Activated CD8-positive, alpha-beta memory T cell treated with anti-CD3 and anti-CD28 coated beads, Interleukin-2, amount 50 U/mL, for 48 hours (primary cell): ENCODE measurements around the gene WNK2.
"Not testable (repeated sequence)": the region's sequence is repeated elsewhere in the genome, so short reads cannot be mapped to it uniquely, and the experiment has no call there.

Experiments
- DNase-seq: peaks from one replicate; pipeline ENCODE4 v3.0.0-alpha.2; 2020

The WNK2 gene

DNA sequence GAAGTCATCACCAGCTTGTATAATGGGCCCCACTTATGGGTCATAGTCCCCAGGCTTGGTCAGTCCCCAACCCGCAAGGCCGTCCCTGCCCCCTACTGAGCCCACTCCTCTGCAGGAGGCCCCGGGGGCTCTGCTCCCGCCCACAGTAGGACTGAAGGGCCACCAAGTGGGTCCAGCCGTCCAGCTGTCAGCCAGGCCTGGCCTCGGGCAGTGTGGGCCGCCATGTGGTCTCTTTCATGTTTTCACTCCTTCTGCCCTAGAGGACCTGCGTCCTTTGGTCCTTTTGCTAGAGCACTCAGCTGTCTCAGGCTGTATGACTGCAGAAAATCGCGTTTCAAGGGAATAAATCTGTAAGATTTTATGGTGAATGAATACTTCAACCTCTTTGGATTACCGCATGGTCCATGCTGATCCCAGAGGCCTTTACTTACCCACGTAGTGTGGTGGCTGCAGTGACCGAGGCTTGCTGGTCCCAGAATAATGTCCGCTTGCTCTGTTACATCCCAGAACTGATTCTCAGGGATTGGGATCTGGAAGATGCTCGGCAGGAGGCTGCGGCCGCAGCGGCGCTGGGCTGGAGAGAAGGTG is 161.8 kb downstream of the WNK2 start:
- DNase-seq = no peak

GRCh38 chr9:93346231-93347112 is 162.5 kb downstream of the WNK2 start:
- no peak for DNase-seq

- not testable (repeated sequence) for DNase-seq
Observed at GRCh38 chr9:93347371-93347975, 163.5 kb downstream of the WNK2 start.

DNA sequence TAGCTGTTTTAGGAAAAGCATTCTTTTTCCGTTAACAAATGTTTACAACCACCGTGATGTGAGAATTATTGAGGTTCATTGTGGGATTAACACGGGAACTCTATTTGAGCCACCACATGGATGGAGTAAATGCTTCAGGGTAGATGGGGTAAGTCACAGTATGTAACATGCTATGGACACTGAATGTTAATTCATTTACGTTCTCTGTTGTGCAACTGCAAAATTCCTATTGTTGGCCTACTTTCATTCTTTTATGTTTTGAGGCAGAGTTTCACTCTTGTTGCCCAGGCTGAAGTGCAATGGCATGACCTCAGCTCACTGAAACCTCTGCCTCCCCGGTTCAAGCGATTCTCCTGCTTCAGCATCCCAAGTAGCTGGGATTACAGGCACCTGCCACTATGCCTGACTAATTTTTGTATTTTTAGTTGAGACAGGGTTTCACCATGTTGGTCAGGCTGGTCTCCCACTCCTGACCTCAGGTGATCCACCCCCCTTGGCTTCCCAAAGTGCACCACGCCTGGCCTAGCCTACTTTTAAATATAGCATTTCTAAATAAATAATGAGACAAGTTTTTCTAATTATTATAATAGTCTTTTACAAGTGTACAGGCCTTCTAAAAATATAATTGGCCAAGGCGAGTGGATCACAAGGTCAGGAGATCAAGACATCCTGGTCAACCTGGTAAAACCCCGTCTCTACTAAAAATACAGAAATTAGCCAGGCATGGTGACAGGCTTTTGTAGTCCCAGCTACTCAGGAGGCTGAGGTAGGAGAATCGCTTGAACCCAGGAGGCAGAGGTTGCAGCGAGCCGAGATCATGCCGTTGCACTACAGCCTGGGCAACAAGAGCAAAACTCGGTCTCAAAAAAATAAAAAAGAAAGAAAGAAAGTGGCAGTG is 169.7 kb downstream of the WNK2 start:
- DNase-seq = not testable (repeated sequence)

- DNase-seq = no peak
Observed at GRCh38 chr9:93354451-93354850, 170.5 kb downstream of the WNK2 start.

DNA sequence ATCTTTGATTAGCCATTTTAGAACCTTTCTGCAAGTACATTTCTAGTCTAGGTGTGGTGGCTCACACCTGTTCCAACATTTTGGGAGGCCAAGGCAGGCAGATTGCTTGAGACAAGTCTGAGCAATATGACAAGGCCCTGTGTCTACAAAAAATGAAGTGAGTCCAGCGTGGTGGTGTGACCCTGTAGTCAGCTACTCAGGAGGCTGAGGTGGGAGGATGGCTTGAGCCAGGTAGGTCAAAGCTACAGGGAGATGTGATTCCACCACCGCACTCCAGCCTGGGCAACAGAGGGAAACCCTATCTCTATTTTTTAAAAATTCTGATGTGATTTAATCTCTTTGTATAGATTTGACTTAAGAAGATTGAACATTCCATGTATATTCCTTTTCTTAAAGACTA is 171.9 kb downstream of the WNK2 start:
- DNase-seq = no peak

DNA sequence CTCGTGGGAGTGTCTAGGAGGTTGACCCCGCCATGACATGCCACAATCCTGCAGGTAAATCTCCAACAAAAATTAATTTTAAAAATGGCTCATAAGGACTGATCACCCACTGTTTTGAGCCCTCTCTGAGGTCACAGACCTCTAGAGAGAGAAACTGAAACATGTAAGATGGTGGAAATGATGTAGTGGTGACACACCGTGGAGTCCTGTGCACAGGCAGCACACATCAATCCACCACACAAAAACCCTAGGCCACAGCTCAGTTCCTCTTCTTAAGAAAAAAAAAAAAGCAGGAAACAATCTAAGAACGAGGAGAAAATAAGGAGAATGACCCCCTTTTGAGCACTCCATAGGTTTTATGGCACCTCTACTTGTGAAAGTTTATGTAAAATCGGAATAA is 173.7 kb downstream of the WNK2 start:
- no peak for DNase-seq

DNA sequence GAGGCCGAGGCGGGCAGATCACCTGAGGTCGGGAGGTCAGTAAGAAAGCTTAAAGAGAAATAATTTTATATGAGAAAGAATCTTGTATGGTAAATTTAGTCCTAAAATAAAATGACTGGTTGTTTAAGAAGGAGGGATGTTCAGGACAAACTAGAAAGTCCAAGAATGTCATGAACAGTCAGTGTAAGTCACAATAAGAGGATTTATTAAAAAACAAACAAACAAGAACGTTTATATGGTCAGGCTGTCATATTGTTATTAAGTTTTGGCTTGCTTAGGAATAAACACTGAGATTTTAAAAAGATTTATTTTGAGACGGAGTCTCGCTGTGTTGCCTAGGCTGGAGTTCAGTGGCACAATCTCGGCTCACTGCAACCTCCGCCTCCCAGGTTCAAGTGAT is 176.0 kb downstream of the WNK2 start:
- DNase-seq = not testable (repeated sequence)

- DNase-seq = no peak
Observed at GRCh38 chr9:93361995-93362394, 178.1 kb downstream of the WNK2 start.

GRCh38 chr9:93364734-93365426 is 180.9 kb downstream of the WNK2 start:
- no peak for DNase-seq

DNA sequence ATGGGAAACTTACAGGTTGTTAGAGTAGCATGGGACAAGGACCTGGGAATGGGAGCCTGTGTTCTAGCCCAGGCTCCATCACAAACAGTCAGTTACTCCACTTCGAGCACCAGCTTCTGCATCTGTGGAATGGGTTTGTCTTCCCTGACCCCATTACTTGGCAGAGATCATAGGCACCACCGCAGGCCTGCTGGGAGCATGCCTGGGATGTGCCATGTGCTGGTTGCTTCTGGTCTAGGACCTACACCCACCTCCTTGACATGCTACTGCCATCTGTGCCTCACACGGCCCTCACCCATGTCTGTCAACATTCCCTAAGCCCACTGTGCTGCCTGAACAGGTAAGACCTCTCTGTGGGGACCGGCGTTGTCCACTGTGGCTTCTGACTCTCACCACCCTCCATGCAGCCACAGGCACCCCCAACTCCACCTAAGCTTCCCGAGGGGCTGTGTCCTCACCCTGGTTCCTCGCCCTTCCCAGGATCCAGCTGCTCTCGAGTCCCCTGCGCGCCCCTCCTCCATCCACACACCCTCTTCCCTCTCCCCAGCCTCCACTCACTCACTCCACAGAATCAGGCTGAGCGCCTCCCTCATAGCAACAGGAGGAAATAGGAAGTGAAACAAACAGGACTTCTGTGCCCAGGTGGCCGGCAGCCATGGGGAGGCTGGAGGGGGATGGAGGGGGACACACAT is 181.6 kb downstream of the WNK2 start:
- no peak for DNase-seq

DNA sequence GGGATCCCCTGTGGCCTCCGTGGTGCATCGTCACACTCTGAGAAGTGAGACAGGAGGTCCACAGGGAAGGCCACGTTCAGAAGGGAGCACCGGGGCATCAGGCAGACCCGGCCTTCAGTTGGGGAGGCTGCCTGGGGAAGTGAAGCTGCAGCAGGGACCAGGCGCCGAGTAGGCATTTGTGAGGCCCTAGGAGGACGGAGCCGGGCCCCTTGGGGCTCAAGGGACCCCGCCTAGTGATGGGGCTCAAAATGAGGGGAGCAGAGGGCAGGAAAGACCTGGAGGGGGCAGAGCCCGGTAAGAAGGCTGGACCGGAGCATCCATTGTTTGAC is 182.1 kb downstream of the WNK2 start:
- no peak for DNase-seq

- not testable (repeated sequence) for DNase-seq
Observed at GRCh38 chr9:93366486-93366885, 182.5 kb downstream of the WNK2 start.

GRCh38 chr9:93368437-93368836 is 184.5 kb downstream of the WNK2 start:
- no peak for DNase-seq

DNA sequence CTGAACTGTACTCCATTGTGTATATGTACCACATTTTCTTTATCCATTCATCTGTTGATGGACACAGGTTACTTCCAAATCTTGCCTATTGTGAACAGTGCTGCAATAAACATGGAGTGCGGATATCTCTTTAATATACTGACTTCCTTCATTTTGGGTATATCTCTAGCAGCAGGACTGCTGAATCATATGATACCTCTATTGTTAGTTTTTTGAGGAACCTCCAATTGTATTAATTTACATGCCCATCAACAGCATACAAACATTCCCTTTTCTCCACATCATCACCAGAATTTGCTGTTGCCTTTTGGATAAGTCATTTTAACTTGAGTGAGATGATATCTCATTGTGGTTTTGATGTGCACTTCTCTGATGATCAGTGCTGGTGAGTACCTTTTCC is 185.7 kb downstream of the WNK2 start:
- no peak for DNase-seq
